ENCODE data around the gene PSMD1.

DNA sequence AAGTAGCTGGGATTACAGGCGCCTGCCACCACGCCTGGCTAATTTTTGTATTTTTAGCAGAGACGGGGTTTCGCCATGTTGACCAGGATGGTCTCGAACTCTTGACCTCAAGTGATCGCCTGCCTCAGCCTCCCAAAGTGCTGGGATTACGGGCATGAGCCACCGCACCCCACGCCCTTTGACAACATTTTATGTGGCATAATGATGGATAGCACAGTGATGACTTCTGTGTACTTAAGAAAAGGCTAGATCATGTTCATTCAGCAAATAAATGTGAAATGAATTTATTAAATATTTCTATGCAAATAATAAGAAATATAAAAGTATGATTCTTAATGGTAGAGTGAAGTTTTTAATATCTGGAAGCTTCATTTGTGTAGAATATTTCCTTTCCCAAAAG lies 70.8 kb downstream of the PSMD1 start:
- TF ChIP-seq, protein P1, sequence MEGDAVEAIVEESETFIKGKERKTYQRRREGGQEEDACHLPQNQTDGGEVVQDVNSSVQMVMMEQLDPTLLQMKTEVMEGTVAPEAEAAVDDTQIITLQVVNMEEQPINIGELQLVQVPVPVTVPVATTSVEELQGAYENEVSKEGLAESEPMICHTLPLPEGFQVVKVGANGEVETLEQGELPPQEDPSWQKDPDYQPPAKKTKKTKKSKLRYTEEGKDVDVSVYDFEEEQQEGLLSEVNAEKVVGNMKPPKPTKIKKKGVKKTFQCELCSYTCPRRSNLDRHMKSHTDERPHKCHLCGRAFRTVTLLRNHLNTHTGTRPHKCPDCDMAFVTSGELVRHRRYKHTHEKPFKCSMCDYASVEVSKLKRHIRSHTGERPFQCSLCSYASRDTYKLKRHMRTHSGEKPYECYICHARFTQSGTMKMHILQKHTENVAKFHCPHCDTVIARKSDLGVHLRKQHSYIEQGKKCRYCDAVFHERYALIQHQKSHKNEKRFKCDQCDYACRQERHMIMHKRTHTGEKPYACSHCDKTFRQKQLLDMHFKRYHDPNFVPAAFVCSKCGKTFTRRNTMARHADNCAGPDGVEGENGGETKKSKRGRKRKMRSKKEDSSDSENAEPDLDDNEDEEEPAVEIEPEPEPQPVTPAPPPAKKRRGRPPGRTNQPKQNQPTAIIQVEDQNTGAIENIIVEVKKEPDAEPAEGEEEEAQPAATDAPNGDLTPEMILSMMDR (optimal IDR thresholded peaks at IDR 0.05 in 1 of 3, IDR thresholded peaks at IDR 0.05 in 1 of 3, conservative IDR thresholded peaks at IDR 0.05 in 1 of 3; ENCODE audit: extremely low read depth in 1 of 3, insufficient read depth in 2 of 3, low read length in 3 of 3) = no peak
- no peak for TF ChIP-seq EZH2 (IDR thresholded peaks at IDR 0.05; ENCODE audit: low read length)
